ENCODE results near the gene COA3. TPM values are rescaled to one million over a fixed set of nuclear protein-coding genes. Genes with fewer than 3 reads are reported as not detected.

COA3 gene
- polyA plus RNA-seq, 1 of the 3 experiments (the other 2 are of a cell fraction): 103 TPM

DNA sequence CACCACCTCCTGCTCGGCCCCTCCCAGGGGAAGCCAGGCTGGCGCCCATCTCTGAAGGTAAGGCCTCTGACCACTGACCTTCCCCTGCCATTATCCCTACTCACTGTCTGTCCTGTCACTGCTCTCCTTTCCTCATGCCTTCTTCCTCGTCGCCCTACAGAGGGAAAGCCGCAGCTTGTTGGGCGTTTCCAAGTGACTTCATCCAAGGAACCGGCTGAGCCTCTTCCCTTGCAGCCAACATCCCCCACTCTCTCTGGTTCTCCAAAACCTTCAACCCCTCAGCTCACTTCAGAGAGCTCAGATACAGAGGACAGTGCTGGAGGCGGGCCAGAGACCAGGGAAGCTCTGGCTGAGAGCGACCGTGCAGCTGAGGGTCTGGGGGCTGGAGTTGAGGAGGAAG lies 3.0 kb downstream of the COA3 start (continued):
- TF ChIP-seq, protein P1, sequence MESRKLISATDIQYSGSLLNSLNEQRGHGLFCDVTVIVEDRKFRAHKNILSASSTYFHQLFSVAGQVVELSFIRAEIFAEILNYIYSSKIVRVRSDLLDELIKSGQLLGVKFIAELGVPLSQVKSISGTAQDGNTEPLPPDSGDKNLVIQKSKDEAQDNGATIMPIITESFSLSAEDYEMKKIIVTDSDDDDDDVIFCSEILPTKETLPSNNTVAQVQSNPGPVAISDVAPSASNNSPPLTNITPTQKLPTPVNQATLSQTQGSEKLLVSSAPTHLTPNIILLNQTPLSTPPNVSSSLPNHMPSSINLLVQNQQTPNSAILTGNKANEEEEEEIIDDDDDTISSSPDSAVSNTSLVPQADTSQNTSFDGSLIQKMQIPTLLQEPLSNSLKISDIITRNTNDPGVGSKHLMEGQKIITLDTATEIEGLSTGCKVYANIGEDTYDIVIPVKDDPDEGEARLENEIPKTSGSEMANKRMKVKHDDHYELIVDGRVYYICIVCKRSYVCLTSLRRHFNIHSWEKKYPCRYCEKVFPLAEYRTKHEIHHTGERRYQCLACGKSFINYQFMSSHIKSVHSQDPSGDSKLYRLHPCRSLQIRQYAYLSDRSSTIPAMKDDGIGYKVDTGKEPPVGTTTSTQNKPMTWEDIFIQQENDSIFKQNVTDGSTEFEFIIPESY (IDR thresholded peaks at IDR 0.05; ENCODE audit: borderline replicate concordance, low read depth): no peak

DNA sequence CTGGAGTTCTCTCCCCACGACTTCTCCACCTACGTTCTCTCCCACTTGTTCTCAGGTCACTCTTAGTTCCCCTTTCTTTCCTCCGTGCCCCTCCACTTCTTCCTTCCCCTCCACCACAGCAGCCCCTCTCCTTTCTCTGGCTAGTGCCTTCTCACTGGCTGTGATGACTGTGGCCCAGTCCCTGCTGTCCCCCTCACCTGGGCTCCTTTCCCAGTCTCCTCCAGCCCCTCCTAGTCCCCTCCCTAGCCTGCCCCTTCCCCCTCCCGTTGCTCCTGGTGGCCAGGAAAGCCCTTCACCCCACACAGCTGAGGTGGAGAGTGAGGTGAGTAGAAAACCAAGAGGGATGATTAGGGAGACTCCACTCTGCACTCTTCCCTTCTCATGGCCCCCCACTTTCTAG lies 3.4 kb downstream of the COA3 start:
- Histone ChIP-seq H3K27ac (ENCODE audit: low read depth in 2 of 2, low read length in 1 of 2) (no peak overlapping the region), H3K9me3 (no peaks in the 10 kb centered on the region), H4K20me1 (ENCODE audit: insufficient read depth) (no peaks in the 10 kb centered on the region), H2AFZ (ENCODE audit: low read depth) (no peak overlapping the region), H3K4me1 (ENCODE audit: control insufficient read depth in 1 of 2, insufficient read depth in 2 of 2, low read depth in 1 of 2, low read length in 1 of 2) (peaks cover 7 to 15% of the 10 kb centered on the region in 2 experiments; a peak in 1 of 4 replicates), H3K4me3 (ENCODE audit: low read depth in 2 of 2, low read length in 1 of 2) (no peak overlapping the region), H3K27me3 (ENCODE audit: insufficient read depth) (no peaks in the 10 kb centered on the region), H3K9me2 (no peaks in the 10 kb centered on the region), H3K79me2 (ENCODE audit: insufficient read depth) (peaks cover 18% of the 10 kb centered on the region; the same call in 1 of the 2 replicates), H3F3A (replicated peaks; ENCODE audit: insufficient read depth) (peaks cover 18% of the 10 kb centered on the region), H3K4me2 (no peak overlapping the region), H3K36me3 (replicated peaks in 1 of 2; ENCODE audit: control insufficient read depth in 1 of 2, insufficient read depth in 2 of 2, low read length in 1 of 2) (peaks cover 0 to 2% of the 10 kb centered on the region in 2 experiments), H3K9ac (no peak overlapping the region)
- no peak for DNase-seq
- POLR2A ChIA-PET: no interaction called here
- 82% methylated on average over 4 of the region's 4 CpGs for WGBS (ENCODE audit: low lambda C conversion rate)
- CTCF ChIA-PET: no interaction called here
- TF ChIP-seq, protein P2, sequence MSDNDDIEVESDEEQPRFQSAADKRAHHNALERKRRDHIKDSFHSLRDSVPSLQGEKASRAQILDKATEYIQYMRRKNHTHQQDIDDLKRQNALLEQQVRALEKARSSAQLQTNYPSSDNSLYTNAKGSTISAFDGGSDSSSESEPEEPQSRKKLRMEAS (IDR thresholded peaks at IDR 0.05; ENCODE audit: low read depth): no peak
- TF ChIP-seq POLR2AphosphoS5 (IDR thresholded peaks at IDR 0.05; ENCODE audit: low read depth, low read length) (no peak), ELF1 (IDR thresholded peaks at IDR 0.05) (no peak), SMC3 (IDR thresholded peaks at IDR 0.05; ENCODE audit: low read depth, low read length) (no peak), MXI1 (IDR thresholded peaks at IDR 0.05; ENCODE audit: low read depth, low read length) (no peak), TAF1 (IDR thresholded peaks at IDR 0.05; ENCODE audit: borderline replicate concordance, low read depth, low read length) (no peak), FOSL2 (IDR thresholded peaks at IDR 0.05; ENCODE audit: borderline replicate concordance, low read depth) (no peak), TEAD4 (IDR thresholded peaks at IDR 0.05; ENCODE audit: borderline replicate concordance, insufficient read depth) (no peak)
- TF ChIP-seq, protein P3, sequence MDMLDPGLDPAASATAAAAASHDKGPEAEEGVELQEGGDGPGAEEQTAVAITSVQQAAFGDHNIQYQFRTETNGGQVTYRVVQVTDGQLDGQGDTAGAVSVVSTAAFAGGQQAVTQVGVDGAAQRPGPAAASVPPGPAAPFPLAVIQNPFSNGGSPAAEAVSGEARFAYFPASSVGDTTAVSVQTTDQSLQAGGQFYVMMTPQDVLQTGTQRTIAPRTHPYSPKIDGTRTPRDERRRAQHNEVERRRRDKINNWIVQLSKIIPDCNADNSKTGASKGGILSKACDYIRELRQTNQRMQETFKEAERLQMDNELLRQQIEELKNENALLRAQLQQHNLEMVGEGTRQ (IDR thresholded peaks at IDR 0.05; ENCODE audit: borderline replicate concordance, low read depth, low read length): no peak

DNA sequence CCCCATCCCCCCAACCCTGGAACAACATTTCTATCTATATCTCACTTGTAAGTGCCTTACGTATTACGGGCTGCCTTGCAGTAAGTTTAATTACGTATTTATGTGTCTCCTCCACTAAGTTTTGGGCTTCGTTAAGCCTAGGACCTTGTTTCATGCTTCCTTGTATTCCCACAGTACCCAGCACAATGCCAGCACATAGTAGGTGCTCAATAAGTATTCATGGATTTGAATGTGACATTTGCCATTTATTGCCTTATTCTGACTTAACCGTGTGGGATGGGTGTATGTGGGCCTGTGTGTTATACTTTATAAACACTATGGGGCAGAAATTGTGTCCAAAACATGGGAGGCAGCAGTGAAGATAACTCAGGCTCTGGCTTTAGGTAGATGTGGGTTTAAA lies 6.0 kb downstream of the COA3 start:
- Histone ChIP-seq H3K79me2 (ENCODE audit: insufficient read depth) (peaks cover 10% of the 10 kb centered on the region; the same call in 1 of the 2 replicates), H3K36me3 (replicated peaks in 1 of 2; ENCODE audit: control insufficient read depth in 1 of 2, insufficient read depth in 2 of 2, low read length in 1 of 2) (peaks cover 2 to 12% of the 10 kb centered on the region in 2 experiments), H3K4me2 (no peak overlapping the region), H3K27ac (ENCODE audit: low read depth in 2 of 2, low read length in 1 of 2) (no peak overlapping the region), H3K9me2 (no peaks in the 10 kb centered on the region), H3K4me1 (ENCODE audit: control insufficient read depth in 1 of 2, insufficient read depth in 2 of 2, low read depth in 1 of 2, low read length in 1 of 2) (peaks cover 3 to 6% of the 10 kb centered on the region in 2 experiments; a peak in 1 of 4 replicates), H2AFZ (ENCODE audit: low read depth) (no peak overlapping the region), H3K9ac (no peak overlapping the region), H3K9me3 (no peaks in the 10 kb centered on the region), H4K20me1 (ENCODE audit: insufficient read depth) (no peaks in the 10 kb centered on the region), H3K27me3 (ENCODE audit: insufficient read depth) (no peaks in the 10 kb centered on the region), H3F3A (replicated peaks; ENCODE audit: insufficient read depth) (peaks cover 24% of the 10 kb centered on the region), H3K4me3 (ENCODE audit: low read depth in 2 of 2, low read length in 1 of 2) (no peak overlapping the region)
- 72% methylated on average over 5 of the region's 5 CpGs for WGBS (ENCODE audit: low lambda C conversion rate)
- DNase-seq: no peak
- ChIA-PET CTCF (interaction anchor here (3.0 kb wide), 1 partner anchor 29 kb away, joined by 7 read pairs; no protein-coding TSS in a partner anchor), POLR2A (no interaction called here)
- TF ChIP-seq, protein P1 (IDR thresholded peaks at IDR 0.05; ENCODE audit: borderline replicate concordance, low read depth): no peak
- no peak for TF ChIP-seq ELF1 (IDR thresholded peaks at IDR 0.05)
- no peak for TF ChIP-seq MEF2A (IDR thresholded peaks at IDR 0.05; ENCODE audit: borderline replicate concordance, low read depth)
- TF ChIP-seq, protein P2 (IDR thresholded peaks at IDR 0.05; ENCODE audit: low read depth): no peak
- no peak for TF ChIP-seq EZH2phosphoT487 (IDR thresholded peaks at IDR 0.05; ENCODE audit: borderline replicate concordance, low read depth)
- no peak for TF ChIP-seq YY1 (IDR thresholded peaks at IDR 0.05; ENCODE audit: low read depth)
- no peak for TF ChIP-seq TAF1 (IDR thresholded peaks at IDR 0.05; ENCODE audit: borderline replicate concordance, low read depth, low read length)
- TF ChIP-seq RAD21 (IDR thresholded peaks at IDR 0.05; ENCODE audit: low read length): no peak
- no peak for TF ChIP-seq RCOR1 (IDR thresholded peaks at IDR 0.05; ENCODE audit: low read length)
- TF ChIP-seq, protein P4, sequence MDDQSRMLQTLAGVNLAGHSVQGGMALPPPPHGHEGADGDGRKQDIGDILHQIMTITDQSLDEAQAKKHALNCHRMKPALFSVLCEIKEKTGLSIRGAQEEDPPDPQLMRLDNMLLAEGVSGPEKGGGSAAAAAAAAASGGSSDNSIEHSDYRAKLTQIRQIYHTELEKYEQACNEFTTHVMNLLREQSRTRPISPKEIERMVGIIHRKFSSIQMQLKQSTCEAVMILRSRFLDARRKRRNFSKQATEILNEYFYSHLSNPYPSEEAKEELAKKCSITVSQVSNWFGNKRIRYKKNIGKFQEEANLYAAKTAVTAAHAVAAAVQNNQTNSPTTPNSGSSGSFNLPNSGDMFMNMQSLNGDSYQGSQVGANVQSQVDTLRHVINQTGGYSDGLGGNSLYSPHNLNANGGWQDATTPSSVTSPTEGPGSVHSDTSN (IDR thresholded peaks at IDR 0.05): no peak
- TF ChIP-seq GABPA (IDR thresholded peaks at IDR 0.05; ENCODE audit: low read depth): no peak

Measured in SK-N-SH (cell line).